Lung (tissue), 12 donors: Measurements from ENCODE around the gene PSMB5. TPM values are rescaled to one million over a fixed set of nuclear protein-coding genes. Genes with fewer than 3 reads are reported as not detected.
"Not testable (repeated sequence)": the region's sequence is repeated elsewhere in the genome, so short reads cannot be mapped to it uniquely, and the experiment has no call there.

Experiments used
- ATAC-seq: fragments of 200-7000 bp; cut with Tn5 transposase; one replicate; pipeline ENCODE4 v1.9.1; 2020; ENCODE audit warnings: moderate number of reproducible peaks; ENCODE audit not compliant: insufficient read depth, low FRiP score
- DNase-seq, 3 donors: peaks; one replicate each; pipeline ENCODE4 v3.0.0-alpha.2; 2013 to 2017
- H3K27ac ChIP-seq, 2 donors: one replicate each; pipeline ENCODE4 v1.5.1; 2013; ENCODE audit warnings: mild to moderate bottlenecking in 2 of 2, moderate library complexity in 2 of 2, control low read depth in 1 of 2, inconsistent platforms in 1 of 2, low read depth in 1 of 2, low read length in 1 of 2
- H3K27me3 ChIP-seq, 3 donors: one replicate each; pipeline ENCODE4 v1.5.1; 2013; ENCODE audit warnings: low read length in 2 of 3; ENCODE audit not compliant: control insufficient read depth in 3 of 3, insufficient read depth in 3 of 3
- H3K36me3 ChIP-seq, 4 donors: one replicate each; pipeline ENCODE4 v1.5.1; 2013; ENCODE audit warnings: low read length in 4 of 4, mild to moderate bottlenecking in 1 of 4, moderate library complexity in 1 of 4; ENCODE audit not compliant: control insufficient read depth in 4 of 4, insufficient read depth in 4 of 4
- H3K4me1 ChIP-seq, 5 donors: one replicate each; pipeline ENCODE4 v1.5.1; 2013; ENCODE audit warnings: low read length in 5 of 5, mild to moderate bottlenecking in 2 of 5, moderate library complexity in 1 of 5; ENCODE audit not compliant: control insufficient read depth in 5 of 5, insufficient read depth in 5 of 5
- H3K4me3 ChIP-seq: one replicate; pipeline ENCODE4 v1.5.1; 2013; ENCODE audit warnings: mild to moderate bottlenecking, control low read depth, moderate library complexity
- H3K9ac ChIP-seq, 2 donors: one replicate each; pipeline ENCODE4 v1.5.1; 2013; ENCODE audit warnings: low read length in 2 of 2, control low read depth in 1 of 2; ENCODE audit not compliant: insufficient read depth in 1 of 2
- H3K9me3 ChIP-seq, 4 donors: one replicate each; pipeline ENCODE4 v1.5.1; 2013; ENCODE audit warnings: low read length in 3 of 4, mild to moderate bottlenecking in 1 of 4, moderate library complexity in 1 of 4; ENCODE audit not compliant: control insufficient read depth in 4 of 4, insufficient read depth in 3 of 4
- WGBS, 2 donors: extraction: QIAGEN DNeasy Blood & Tissue Kit; methylation state at CpG; one replicate each; pipeline ENCODE4 v1.1.7; 2013; 5-methylcytosine and 5-hydroxymethylcytosine counted together
- polyA plus RNA-seq, 2 donors: library from polyadenylated mRNA; stranded (reverse); fragments of 200-250 nt; gene quantifications; one replicate each; pipeline ENCODE4 v1.2.1, GENCODE V29; 2013
- total RNA-seq, 2 donors: library from RNA; depleted of rRNA in 1 of 2; stranded (reverse); fragments of >200 nt in 1 of 2; gene quantifications; one replicate each; pipeline ENCODE4 v1.2.1, GENCODE V29; 2014 to 2021
- TF ChIP-seq, protein P1 (sequence below): IDR thresholded peaks from 2 replicates; pipeline ENCODE4 v1.5.1; 2012; ENCODE audit warnings: mild to moderate bottlenecking; ENCODE audit errors: control extremely low read depth, extremely low read depth
- donor health status: control.
- donor health status: control.
- donor health status: Bipolar disorder and iron deficiency.
- donor health status: healthy.
- donor health status: DM: yes; HTN: yes; CAD: no.

PSMB5 gene
- total and polyA plus RNA-seq, 4 donors = 64.8 to 147 (median 101) TPM

DNA sequence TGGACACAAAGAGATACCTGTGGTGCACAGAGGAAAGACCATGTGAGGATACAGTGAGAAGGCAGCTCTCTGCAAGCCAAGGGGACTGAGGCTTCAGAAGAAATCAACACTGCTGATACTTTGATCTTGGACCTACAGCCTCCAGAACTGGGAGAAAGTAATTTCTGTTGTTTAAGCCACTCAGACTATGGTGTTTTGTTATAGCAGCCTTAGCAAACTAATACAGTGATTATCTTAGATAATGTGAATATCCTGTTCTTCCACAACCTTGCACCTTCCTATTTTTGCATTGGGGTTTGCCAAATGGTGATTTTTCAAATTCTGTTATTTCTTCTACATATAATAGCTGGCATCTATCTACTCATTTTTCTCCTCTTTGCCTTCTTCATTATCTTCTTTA, 16.6 kb downstream of the PSMB5 start:
- H3K27ac ChIP-seq = no peak overlapping the region
- peaks cover 0 to 3% (median 0%) of the 10 kb centered on the region in 4 donors for H3K36me3 ChIP-seq
- ATAC-seq (no peak), DNase-seq (no peak)
- TF ChIP-seq, protein P1, sequence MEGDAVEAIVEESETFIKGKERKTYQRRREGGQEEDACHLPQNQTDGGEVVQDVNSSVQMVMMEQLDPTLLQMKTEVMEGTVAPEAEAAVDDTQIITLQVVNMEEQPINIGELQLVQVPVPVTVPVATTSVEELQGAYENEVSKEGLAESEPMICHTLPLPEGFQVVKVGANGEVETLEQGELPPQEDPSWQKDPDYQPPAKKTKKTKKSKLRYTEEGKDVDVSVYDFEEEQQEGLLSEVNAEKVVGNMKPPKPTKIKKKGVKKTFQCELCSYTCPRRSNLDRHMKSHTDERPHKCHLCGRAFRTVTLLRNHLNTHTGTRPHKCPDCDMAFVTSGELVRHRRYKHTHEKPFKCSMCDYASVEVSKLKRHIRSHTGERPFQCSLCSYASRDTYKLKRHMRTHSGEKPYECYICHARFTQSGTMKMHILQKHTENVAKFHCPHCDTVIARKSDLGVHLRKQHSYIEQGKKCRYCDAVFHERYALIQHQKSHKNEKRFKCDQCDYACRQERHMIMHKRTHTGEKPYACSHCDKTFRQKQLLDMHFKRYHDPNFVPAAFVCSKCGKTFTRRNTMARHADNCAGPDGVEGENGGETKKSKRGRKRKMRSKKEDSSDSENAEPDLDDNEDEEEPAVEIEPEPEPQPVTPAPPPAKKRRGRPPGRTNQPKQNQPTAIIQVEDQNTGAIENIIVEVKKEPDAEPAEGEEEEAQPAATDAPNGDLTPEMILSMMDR = no peak
- H3K4me1 ChIP-seq = peaks cover 0 to 4% (median 0%) of the 10 kb centered on the region in 5 donors
- H3K4me3 ChIP-seq = no peak overlapping the region
- H3K27me3 ChIP-seq = no peaks in the 10 kb centered on the region
- no peak overlapping the region for H3K9ac ChIP-seq
- H3K9me3 ChIP-seq = no peaks in the 10 kb centered on the region

DNA sequence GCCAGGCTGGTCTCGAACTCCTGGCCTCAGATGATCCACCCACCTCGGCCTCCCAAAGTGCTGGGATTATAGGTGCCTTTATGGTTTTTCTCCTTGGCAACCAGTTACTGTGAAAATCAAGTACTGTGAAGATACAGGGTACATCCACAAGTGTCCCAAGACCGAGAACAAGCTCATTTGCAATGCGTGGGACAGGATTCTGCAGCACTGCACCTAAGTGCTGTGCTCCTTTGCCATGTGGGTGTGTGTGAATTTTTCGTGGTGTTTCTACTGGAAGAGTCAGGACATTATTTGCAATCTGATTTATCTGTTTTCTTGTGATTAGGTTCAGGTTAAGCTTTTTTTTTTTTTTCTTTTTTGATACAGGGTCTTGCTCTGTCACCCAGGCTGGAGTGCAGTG, 17.6 kb downstream of the PSMB5 start:
- peaks cover 0 to under 1% (median 0%) of the 10 kb centered on the region in 5 donors for H3K4me1 ChIP-seq
- no peaks in the 10 kb centered on the region for H3K27me3 ChIP-seq
- no peak overlapping the region for H3K27ac ChIP-seq
- DNase-seq (no peak), ATAC-seq (no peak)
- 87 to 93% methylated on average over 5 of the region's 5 CpGs for WGBS, 2 donors
- H3K9ac ChIP-seq = no peak overlapping the region
- TF ChIP-seq, protein P1 = no peak
- peaks cover 0 to 3% (median 0%) of the 10 kb centered on the region in 4 donors for H3K36me3 ChIP-seq
- no peaks in the 10 kb centered on the region for H3K9me3 ChIP-seq
- no peak overlapping the region for H3K4me3 ChIP-seq

DNA sequence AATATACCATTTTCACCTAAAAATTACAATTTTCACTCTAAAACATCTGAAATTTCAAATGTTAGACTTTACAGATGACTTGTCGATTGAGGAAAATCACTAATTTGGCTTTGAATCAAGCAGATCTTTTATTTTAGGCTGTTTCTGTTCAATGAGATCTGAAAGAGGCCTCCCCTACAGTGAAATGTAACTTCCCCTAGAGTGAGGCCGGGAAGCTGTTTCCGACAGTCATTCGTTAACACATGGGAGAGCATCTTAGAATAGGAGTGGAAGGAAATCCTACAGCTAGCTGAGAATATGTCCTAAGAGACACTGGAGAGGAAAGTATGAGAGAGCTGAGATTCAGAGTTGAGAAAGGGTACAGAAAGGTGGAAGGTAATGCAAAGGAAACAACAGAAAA, 19.1 kb downstream of the PSMB5 start:
- no peak overlapping the region for H3K9ac ChIP-seq
- no peak overlapping the region for H3K27ac ChIP-seq
- no peak for DNase-seq
- 54 to 78% methylated on average over 4 of the region's 4 CpGs for WGBS, 2 donors
- no peak for ATAC-seq
- H3K4me3 ChIP-seq = no peak overlapping the region
- H3K4me1 ChIP-seq = no peaks in the 10 kb centered on the region
- no peaks in the 10 kb centered on the region for H3K9me3 ChIP-seq
- TF ChIP-seq, protein P1 = no peak
- no peaks in the 10 kb centered on the region for H3K27me3 ChIP-seq
- no peaks in the 10 kb centered on the region for H3K36me3 ChIP-seq

DNA sequence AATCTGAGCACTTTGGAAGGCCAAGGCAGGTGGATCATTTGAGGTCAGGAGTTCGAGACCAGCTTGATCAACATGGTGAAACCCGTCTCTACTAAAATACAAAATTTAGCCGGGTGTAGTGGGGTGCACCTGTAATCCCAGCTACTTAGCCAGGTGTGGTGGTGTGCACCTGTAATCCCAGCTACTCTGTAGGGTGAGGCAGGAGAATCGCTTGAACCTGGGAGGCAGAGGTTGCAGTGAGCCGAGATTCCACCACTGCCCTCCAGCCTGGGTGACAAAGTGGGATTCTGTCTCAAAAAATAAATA, 21.0 kb downstream of the PSMB5 start:
- H3K9ac ChIP-seq = not testable (repeated sequence)

More for the DNA sequence above, 21.0 kb downstream of the PSMB5 start:
- not testable (repeated sequence) for H3K4me1 ChIP-seq, H3K4me3 ChIP-seq, H3K27me3 ChIP-seq, DNase-seq, ATAC-seq, H3K9me3 ChIP-seq, H3K27ac ChIP-seq, H3K36me3 ChIP-seq
- 93 to 95% methylated on average over 5 of the region's 5 CpGs for WGBS, 2 donors
